Activated T-cell treated with anti-CD3 and anti-CD28 coated beads, Interleukin-2, amount 50 U/mL, for 4 hours (primary cell): ENCODE data around the gene MFSD8. TPM values are rescaled to one million over a fixed set of nuclear protein-coding genes. Genes with fewer than 3 reads are reported as not detected.
A peak's percentile ranks its signal among the peaks of the same experiment; 100 is the strongest.
"Not testable (repeated sequence)": the region's sequence is repeated elsewhere in the genome, so short reads cannot be mapped to it uniquely, and the experiment has no call there.

Experiments used
- ATAC-seq, 2 donors: fragments of 200-7000 bp; cut with Tn5 transposase; one replicate each; pipeline ENCODE4 v1.10.0; 2021
- DNase-seq: peaks from one replicate; pipeline ENCODE4 v3.0.0-alpha.2; 2020
- H3K27me3 Mint-ChIP-seq: one replicate; pipeline ENCODE4 v1.8.0; 2021; ENCODE audit warnings: low read depth, mixed read lengths
- H3K36me3 Mint-ChIP-seq: one replicate; pipeline ENCODE4 v1.8.0; 2022; ENCODE audit warnings: mixed read lengths; ENCODE audit not compliant: insufficient read depth
- H3K4me1 Mint-ChIP-seq: one replicate; pipeline ENCODE4 v1.8.0; 2021; ENCODE audit warnings: low read depth, mixed read lengths
- H3K4me3 Mint-ChIP-seq: one replicate; pipeline ENCODE4 v1.8.0; 2021; ENCODE audit warnings: mild to moderate bottlenecking, moderate library complexity, mixed read lengths
- H3K9me3 Mint-ChIP-seq: one replicate; pipeline ENCODE4 v1.8.0; 2021; ENCODE audit warnings: mixed read lengths
- total RNA-seq, 3 donors: library from RNA; stranded (reverse); gene quantifications; one replicate each; pipeline ENCODE4 v1.2.1, GENCODE V29; 2021

MFSD8 gene, protein sequence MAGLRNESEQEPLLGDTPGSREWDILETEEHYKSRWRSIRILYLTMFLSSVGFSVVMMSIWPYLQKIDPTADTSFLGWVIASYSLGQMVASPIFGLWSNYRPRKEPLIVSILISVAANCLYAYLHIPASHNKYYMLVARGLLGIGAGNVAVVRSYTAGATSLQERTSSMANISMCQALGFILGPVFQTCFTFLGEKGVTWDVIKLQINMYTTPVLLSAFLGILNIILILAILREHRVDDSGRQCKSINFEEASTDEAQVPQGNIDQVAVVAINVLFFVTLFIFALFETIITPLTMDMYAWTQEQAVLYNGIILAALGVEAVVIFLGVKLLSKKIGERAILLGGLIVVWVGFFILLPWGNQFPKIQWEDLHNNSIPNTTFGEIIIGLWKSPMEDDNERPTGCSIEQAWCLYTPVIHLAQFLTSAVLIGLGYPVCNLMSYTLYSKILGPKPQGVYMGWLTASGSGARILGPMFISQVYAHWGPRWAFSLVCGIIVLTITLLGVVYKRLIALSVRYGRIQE
- 10 to 100 TPM; 13.7 to 19.6 (median 15.9) TPM for total RNA-seq

GRCh38 chr4:127965062-127965802 is at the start of gene MFSD8, which contains the start of gene ABHD18:
Gene MFSD8, minus strand, starts transcription at chr4:127965173. Its CDS starts 40 bp downstream, at chr4:127965133.
Gene ABHD18, plus strand, starts transcription at chr4:127965406. Its CDS starts 17,550 bp downstream, at chr4:127982956.
- Mint-ChIP-seq H3K4me1 (peaks cover 38% of the 10 kb centered on the region), H3K36me3 (peaks cover 3% of the 10 kb centered on the region), H3K9me3 (no peaks in the 10 kb centered on the region), H3K4me3 (peak within 1 kb of the TSS; percentile 95), H3K27me3 (no peaks in the 10 kb centered on the region)
- DNase-seq (peak; percentile 99), ATAC-seq (peak; percentile 96 to 97)

- Mint-ChIP-seq H3K4me1 (no peaks in the 10 kb centered on the region), H3K27me3 (no peaks in the 10 kb centered on the region), H3K36me3 (peaks cover 22% of the 10 kb centered on the region), H3K4me3 (no peak overlapping the region), H3K9me3 (no peaks in the 10 kb centered on the region)
- ATAC-seq (no peak), DNase-seq (no peak)
Observed at GRCh38 chr4:128009428-128009827, 44.5 kb upstream of the MFSD8 start.

DNA sequence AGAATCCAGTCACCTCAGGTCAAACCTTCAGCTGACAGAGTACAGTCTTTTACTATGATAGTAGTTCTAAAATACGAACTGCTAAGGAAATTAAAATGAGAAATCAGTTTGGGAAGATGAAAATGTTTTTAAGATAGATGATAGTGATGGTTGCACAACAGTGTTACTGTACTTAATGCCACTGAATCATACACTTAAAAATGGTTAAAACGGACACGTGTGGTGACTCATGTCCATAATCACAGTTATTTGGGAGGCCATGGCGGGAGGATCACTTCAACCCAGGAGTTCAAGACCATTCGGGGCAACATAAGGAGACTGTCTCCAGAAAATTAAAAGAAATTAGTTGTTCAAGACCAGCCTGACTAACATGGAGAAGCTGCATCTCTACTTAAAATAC is 41.6 kb upstream of the MFSD8 start:
- H3K9me3 Mint-ChIP-seq, result no peaks in the 10 kb centered on the region
- ATAC-seq, result no peak
- no peaks in the 10 kb centered on the region for H3K4me1 Mint-ChIP-seq

DNA sequence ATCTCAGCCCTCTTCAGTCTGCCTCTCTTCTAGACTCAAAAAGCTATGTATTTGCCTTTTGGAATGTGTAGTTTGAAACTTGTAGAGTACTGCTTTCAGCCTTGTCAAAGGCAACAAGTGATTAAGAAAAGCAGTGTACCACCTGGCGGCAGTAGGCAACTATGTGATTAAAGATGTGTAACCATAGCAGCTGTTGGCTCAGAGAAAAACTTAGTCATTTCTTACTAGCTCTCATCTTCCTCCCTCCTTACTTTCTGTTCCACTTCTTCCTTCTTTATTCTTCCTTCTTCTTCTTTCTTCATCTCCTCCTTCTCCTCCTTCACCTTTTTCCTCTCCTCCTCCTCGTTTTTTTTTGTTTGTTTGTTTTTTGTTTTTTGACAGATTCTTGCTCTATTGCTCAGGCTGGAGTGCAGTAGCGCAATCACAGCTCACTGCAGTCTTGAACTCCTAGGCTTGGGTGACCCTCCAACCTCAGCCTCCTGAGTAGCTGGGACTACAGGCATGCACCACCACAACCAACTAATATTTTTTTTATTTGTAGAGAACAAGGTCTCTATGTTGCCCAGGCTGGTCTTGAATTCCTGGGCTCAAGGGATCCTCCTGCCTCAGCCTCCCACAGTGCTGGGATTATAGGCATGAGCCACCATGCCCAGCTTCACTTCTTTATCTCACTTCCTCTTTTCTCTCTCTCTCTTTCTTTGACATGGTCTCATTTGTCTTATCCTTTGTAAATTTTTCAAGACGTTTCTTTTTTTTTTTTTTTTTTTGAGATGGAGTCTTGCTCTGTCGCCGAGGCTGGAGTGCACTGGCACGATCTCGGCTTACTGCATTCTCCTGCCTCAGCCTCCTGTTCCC is 32.8 kb upstream of the MFSD8 start:
- H3K4me1 Mint-ChIP-seq, result peaks cover 16% of the 10 kb centered on the region
- H3K4me3 Mint-ChIP-seq, result peak overlapping the region; percentile 36
- ATAC-seq (peak; percentile 69 to 71), DNase-seq (no peak)
- H3K27me3 Mint-ChIP-seq, result no peaks in the 10 kb centered on the region
- peaks cover 35% of the 10 kb centered on the region for H3K36me3 Mint-ChIP-seq
- H3K9me3 Mint-ChIP-seq, result peaks cover 14% of the 10 kb centered on the region

More for the DNA sequence above, 41.6 kb upstream of the MFSD8 start:
- Mint-ChIP-seq H3K4me3 (no peak overlapping the region), H3K27me3 (no peaks in the 10 kb centered on the region), H3K36me3 (peaks cover 14% of the 10 kb centered on the region)
- no peak for DNase-seq

DNA sequence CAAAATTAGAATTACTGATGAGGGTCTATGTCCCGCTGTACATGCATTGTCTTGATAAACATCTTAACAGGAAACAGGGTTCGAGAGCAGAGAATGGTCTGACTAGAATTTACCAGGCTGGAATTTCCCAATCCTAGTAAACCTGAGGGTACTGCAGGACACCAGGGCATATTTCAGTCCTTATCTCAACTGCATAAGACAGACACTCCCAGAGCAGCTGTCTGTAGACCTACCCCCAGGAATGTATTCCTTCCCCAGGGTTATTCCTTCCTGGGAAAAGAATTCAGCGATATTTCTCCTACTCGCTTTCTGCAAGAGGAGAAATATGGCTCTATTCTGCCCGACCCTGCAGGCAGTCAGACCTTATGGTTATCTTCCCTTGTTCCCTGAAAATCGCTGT is 31.5 kb upstream of the MFSD8 start:
- not testable (repeated sequence) for H3K4me3 Mint-ChIP-seq, DNase-seq

GRCh38 chr4:127995776-127996175 is 30.8 kb upstream of the MFSD8 start:
- Mint-ChIP-seq H3K4me1 (peaks cover 11% of the 10 kb centered on the region), H3K4me3 (no peak overlapping the region), H3K9me3 (peaks cover 14% of the 10 kb centered on the region), H3K36me3 (peaks cover 34% of the 10 kb centered on the region), H3K27me3 (no peaks in the 10 kb centered on the region)
- DNase-seq, result no peak
- ATAC-seq, result no peak

More for the DNA sequence above, 31.5 kb upstream of the MFSD8 start:
- Mint-ChIP-seq H3K4me1 (peaks cover 16% of the 10 kb centered on the region), H3K36me3 (peaks cover 34% of the 10 kb centered on the region), H3K9me3 (peaks cover 14% of the 10 kb centered on the region)
- H3K27me3 Mint-ChIP-seq, ATAC-seq: not testable (repeated sequence)

- H3K36me3 Mint-ChIP-seq, result peaks cover 26% of the 10 kb centered on the region
- peaks cover 3% of the 10 kb centered on the region for H3K9me3 Mint-ChIP-seq
- H3K27me3 Mint-ChIP-seq, result no peaks in the 10 kb centered on the region
- DNase-seq (no peak), ATAC-seq (no peak)
- peaks cover 9% of the 10 kb centered on the region for H3K4me1 Mint-ChIP-seq
- H3K4me3 Mint-ChIP-seq, result no peak overlapping the region
Observed at GRCh38 chr4:127993151-127993550, 28.2 kb upstream of the MFSD8 start.

- Mint-ChIP-seq H3K36me3 (peaks cover 20% of the 10 kb centered on the region), H3K4me1 (peaks cover 1% of the 10 kb centered on the region), H3K27me3 (no peaks in the 10 kb centered on the region), H3K9me3 (no peaks in the 10 kb centered on the region), H3K4me3 (no peak overlapping the region)
- ATAC-seq (no peak), DNase-seq (no peak)
Observed at GRCh38 chr4:127988638-127989037, 23.7 kb upstream of the MFSD8 start.

GRCh38 chr4:127985989-127986388 is 21.0 kb upstream of the MFSD8 start:
- H3K4me3 Mint-ChIP-seq, result no peak overlapping the region
- peaks cover 15% of the 10 kb centered on the region for H3K36me3 Mint-ChIP-seq
- no peaks in the 10 kb centered on the region for H3K4me1 Mint-ChIP-seq
- DNase-seq (no peak), ATAC-seq (no peak)
- H3K9me3 Mint-ChIP-seq, result no peaks in the 10 kb centered on the region
- H3K27me3 Mint-ChIP-seq, result no peaks in the 10 kb centered on the region

DNA sequence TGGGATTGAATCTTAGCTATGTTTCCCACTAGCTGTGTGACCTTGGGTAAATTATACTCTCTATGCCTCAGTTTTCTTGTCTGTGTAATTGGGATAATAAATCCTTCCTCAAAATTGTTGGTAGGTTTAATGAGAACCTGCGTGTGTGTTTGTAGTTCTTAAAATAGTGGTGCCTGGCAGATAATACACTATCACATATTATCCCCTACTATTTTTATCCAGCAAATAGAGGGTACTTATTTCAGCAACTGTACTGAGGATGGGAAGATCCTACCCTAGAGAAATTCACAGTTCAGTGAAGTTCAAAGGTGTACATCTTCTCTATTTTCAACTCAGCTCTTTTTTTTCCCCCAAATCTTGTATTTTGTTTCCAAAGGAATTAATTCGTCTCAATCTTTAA is 17.5 kb upstream of the MFSD8 start:
- Mint-ChIP-seq H3K9me3 (no peaks in the 10 kb centered on the region), H3K27me3 (no peaks in the 10 kb centered on the region), H3K4me1 (no peaks in the 10 kb centered on the region), H3K36me3 (peaks cover 9% of the 10 kb centered on the region), H3K4me3 (no peak overlapping the region)
- DNase-seq (no peak), ATAC-seq (no peak)

- no peaks in the 10 kb centered on the region for H3K9me3 Mint-ChIP-seq
- peaks cover 3% of the 10 kb centered on the region for H3K4me1 Mint-ChIP-seq
- ATAC-seq (no peak), DNase-seq (no peak)
- H3K36me3 Mint-ChIP-seq, result peaks cover 7% of the 10 kb centered on the region
- H3K4me3 Mint-ChIP-seq, result no peak overlapping the region
- no peaks in the 10 kb centered on the region for H3K27me3 Mint-ChIP-seq
Observed at GRCh38 chr4:127978930-127979329, 14.0 kb upstream of the MFSD8 start.

DNA sequence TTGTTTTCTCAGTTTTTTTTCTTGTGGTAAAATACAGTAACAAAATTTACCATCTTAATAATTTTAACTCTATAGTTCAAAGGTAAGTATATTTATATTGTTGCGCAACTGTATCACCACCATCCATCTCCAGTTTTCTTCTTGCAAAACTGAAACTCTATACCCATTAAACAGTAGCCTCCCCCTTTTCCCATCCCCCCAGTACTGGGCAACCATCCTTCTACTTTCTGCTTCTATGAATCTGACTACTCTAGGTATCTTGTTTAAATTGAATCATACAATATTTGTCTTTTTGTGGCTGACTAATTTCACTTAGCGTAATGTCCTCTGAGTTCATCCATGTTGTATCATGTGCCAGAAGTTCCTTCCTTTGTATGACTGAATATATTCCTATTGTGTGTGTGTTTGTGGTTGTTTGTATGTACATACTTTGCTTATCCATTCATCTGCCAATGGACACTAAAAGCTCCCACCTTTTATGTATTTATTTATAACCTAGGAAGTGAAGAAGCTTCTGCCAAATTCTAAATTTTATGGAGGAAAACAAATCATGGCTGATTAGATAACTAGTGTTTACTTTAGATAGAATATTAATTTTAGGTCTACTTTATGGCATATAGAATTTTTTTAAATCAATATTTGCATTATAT is 10.3 kb upstream of the MFSD8 start:
- no peak overlapping the region for H3K4me3 Mint-ChIP-seq
- no peaks in the 10 kb centered on the region for H3K27me3 Mint-ChIP-seq
- ATAC-seq, result no peak
- H3K4me1 Mint-ChIP-seq, result peaks cover 5% of the 10 kb centered on the region
- DNase-seq, result no peak
- no peaks in the 10 kb centered on the region for H3K9me3 Mint-ChIP-seq
- peaks cover 10% of the 10 kb centered on the region for H3K36me3 Mint-ChIP-seq

GRCh38 chr4:127970925-127971324 is 6.0 kb upstream of the MFSD8 start:
- not testable (repeated sequence) for H3K4me3 Mint-ChIP-seq, H3K9me3 Mint-ChIP-seq, H3K27me3 Mint-ChIP-seq, ATAC-seq, DNase-seq
- H3K36me3 Mint-ChIP-seq, result peaks cover 10% of the 10 kb centered on the region
- H3K4me1 Mint-ChIP-seq, result peaks cover 18% of the 10 kb centered on the region
